D721Med (cell line): Measurements from ENCODE around the gene TFCP2.
"Not testable (repeated sequence)": the region's sequence is repeated elsewhere in the genome, so short reads cannot be mapped to it uniquely, and the experiment has no call there.

ENCODE experiments used
- DNase-seq: peaks from one replicate; pipeline ENCODE4 v3.0.0; 2011; ENCODE audit warnings: low spot score; ENCODE audit not compliant: insufficient read length
- FAIRE-seq: peaks from 2 replicates; lab custom pipeline; 2011; peaks lifted over from hg19 to GRCh38; lab: Jason Lieb, UNC
- TF ChIP-seq, protein P1 (sequence below): IDR thresholded peaks from 2 replicates; pipeline ENCODE4 v1.5.1; 2012; ENCODE audit warnings: mild to moderate bottlenecking, control low read depth; ENCODE audit not compliant: insufficient read depth; ENCODE audit errors: missing control alignments

TFCP2 gene

GRCh38 chr12:51085757-51086156 is 87.2 kb downstream of the TFCP2 start:
- TF ChIP-seq, protein P1, sequence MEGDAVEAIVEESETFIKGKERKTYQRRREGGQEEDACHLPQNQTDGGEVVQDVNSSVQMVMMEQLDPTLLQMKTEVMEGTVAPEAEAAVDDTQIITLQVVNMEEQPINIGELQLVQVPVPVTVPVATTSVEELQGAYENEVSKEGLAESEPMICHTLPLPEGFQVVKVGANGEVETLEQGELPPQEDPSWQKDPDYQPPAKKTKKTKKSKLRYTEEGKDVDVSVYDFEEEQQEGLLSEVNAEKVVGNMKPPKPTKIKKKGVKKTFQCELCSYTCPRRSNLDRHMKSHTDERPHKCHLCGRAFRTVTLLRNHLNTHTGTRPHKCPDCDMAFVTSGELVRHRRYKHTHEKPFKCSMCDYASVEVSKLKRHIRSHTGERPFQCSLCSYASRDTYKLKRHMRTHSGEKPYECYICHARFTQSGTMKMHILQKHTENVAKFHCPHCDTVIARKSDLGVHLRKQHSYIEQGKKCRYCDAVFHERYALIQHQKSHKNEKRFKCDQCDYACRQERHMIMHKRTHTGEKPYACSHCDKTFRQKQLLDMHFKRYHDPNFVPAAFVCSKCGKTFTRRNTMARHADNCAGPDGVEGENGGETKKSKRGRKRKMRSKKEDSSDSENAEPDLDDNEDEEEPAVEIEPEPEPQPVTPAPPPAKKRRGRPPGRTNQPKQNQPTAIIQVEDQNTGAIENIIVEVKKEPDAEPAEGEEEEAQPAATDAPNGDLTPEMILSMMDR: no peak
- DNase-seq (no peak), FAIRE-seq (no peak)

GRCh38 chr12:51083126-51083833 is 89.7 kb downstream of the TFCP2 start, which contains the start of gene CSRNP2:
CSRNP2 (minus strand) TSS chr12:51083596; CDS start chr12:51076561, 7,035 bp downstream.
- TF ChIP-seq, protein P1: no peak
- peak; percentile 76 for DNase-seq
- FAIRE-seq: no peak

DNA sequence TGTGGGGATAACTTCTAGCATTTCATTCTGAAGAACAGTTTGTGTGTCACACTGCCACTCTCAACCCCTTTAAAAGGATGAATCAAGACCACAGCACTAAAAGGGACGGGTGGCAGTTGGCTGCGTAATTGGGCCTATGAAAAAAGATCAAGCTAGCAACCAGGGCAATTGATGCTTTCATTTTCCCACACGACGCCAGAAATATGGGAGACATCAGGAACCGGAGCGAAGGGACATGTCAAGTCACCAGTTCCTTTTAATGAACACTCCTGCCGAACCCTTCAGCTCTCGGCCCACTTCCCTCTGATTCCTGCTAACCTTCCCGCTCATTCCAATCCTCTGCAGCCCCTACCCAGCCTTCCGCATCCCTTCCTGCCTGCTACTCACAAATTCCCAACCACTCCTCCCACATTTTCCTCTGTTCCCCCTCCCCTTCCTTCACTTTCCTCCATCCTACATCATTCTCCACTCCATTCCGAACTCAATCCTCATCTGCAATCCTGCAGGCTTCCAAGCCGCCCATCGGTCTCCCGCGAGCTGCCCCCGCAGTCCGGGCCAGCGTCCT is 90.3 kb downstream of the TFCP2 start:
- DNase-seq (no peak), FAIRE-seq (no peak)
- TF ChIP-seq, protein P1: no peak

DNA sequence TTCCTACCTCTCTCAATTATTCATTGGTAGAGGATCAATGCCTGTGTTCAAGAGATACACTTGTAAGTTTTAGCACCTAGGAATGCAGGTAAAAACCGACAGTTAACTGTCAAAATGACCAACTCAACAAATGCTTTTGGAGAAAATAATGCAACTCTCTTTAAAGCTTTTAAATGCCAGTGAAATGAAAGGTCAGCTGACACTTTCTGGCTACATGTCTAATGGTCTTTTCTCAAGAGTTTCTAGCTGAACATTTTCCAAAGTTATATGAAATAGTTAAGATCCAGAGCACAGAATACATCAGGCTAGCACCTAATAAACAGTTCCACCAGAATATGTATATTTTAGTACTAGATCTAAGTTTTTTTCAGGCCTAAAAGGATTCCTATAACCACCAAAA is 91.5 kb downstream of the TFCP2 start:
- no peak for FAIRE-seq
- DNase-seq: no peak
- TF ChIP-seq, protein P1: no peak

- no peak for DNase-seq
- FAIRE-seq: no peak
- TF ChIP-seq, protein P1: no peak
Observed at GRCh38 chr12:51080136-51080535, 92.8 kb downstream of the TFCP2 start.

GRCh38 chr12:51078866-51079265 is 94.1 kb downstream of the TFCP2 start:
- FAIRE-seq, DNase-seq: not testable (repeated sequence)

DNA sequence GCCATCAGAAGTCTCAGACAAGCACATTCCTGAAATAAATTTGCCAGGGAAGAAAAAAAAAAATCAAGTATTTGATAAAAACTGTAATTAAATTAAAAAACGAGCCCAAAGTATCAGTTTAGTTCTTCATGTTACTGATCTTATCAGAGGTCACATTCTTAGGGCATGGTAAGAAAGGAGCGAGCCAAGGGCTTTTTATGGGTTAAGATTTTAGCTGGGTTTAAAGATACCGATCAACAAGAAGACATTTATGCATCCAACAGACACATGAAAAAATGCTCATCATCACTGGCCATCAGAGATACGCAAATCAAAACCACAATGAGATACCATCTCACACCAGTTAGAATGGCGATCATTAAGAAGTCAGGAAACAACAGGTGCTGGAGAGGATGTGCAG is 94.6 kb downstream of the TFCP2 start:
- not testable (repeated sequence) for DNase-seq, FAIRE-seq

DNA sequence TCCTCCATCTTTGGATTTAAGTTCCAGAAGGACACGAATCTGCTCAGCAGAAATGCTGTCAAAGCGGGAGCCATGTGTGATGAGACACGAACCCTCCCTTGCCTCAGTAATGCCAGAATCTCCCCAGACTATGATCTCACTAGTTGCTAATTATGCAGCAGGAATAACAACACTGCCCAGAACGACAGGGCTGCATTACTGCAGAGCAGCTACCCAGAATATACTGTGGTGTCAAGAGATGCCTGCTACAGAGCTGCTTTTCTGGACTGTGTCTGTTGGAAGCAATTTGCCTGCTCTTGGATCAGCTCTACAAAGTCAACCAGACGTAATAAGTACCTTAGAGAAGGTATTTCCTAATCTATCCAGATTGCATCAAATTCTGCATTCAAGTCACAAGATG is 95.0 kb downstream of the TFCP2 start:
- FAIRE-seq: no peak
- no peak for DNase-seq
- TF ChIP-seq, protein P1: no peak
